Measurements from ENCODE around the gene KANSL1L.

The KANSL1L gene

DNA sequence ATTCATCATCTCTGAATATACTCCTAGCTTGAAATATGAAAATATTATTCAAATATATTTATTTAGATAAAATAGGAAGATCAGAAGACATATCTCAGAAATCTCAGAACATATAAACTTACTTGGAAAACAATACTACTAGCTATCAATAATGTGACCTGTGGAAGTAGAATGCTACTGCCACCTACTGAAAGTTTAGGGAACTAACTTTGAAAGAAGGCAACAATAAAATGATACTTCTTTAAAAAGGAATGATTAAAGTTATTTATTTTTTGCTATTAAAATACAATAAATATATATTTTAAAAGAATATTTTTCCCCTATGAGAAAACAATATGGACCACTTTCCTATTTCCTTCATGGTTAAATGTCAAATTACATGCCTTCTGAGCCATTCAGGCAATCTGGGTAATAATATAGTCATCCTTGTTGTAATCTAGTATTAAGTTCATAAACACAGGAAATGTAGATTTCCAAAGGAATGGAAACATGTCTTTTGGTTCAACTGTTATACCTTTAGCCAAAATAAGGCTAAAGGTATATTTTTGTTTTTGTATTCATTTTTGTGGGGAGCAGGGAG is 28.1 kb upstream of the KANSL1L start:
- TF ChIP-seq CTCF (IDR thresholded peaks at IDR 0.05; ENCODE audit: extremely low read depth, missing control alignments), result peak; percentile 7
- peak; percentile 11 for DNase-seq (ENCODE audit: low spot score)

DNA sequence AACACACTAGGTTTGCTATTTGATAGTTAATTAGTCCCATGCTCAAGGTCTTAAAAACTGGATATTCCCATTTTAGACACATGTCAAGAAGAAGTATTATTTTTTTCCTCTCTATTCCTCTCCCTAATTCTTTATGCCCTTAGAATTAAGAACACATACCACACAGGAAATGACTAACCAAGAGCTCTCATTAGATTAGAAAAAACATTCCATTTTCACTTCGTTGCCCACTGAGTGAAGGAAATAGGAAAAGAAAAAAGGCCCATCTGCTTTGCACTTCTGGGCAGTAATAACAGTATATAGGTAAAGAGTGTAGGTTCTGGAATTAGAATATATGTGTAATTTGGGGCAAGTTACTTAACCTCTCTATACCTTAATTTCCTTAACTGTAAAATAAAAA is 27.1 kb upstream of the KANSL1L start:
- TF ChIP-seq CTCF (IDR thresholded peaks at IDR 0.05; ENCODE audit: extremely low read depth, missing control alignments), result no peak
- no peak for DNase-seq (ENCODE audit: low spot score)

- TF ChIP-seq CTCF (IDR thresholded peaks at IDR 0.05; ENCODE audit: extremely low read depth, missing control alignments), result no peak
- DNase-seq (ENCODE audit: low spot score), result no peak
Observed at GRCh38 chr2:210197720-210198119, 26.5 kb upstream of the KANSL1L start.

- DNase-seq (ENCODE audit: low spot score), result peak; percentile 24
- TF ChIP-seq CTCF (IDR thresholded peaks at IDR 0.05; ENCODE audit: extremely low read depth, missing control alignments), result peak; percentile 21
Observed at GRCh38 chr2:210195101-210195852, 24.1 kb upstream of the KANSL1L start.

DNA sequence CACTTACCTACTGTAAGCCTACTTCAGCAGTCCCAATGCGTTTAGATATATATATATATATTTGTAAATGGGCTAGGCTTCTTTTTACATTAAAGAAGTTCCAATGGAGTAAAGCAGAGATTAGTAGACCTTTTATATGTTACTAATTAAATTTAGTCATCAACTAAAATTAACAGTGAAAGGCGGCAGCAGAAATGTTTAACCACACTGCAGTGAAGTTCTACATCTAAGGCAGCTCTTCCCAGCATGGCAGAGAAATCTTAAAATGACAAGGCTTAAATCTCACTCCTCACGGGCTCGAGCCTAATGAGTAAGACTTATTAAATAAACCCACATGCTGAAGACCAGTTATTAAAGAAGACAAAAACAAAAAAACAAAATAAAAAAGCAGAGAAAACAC is 19.1 kb upstream of the KANSL1L start:
- no peak for TF ChIP-seq CTCF (IDR thresholded peaks at IDR 0.05; ENCODE audit: extremely low read depth, missing control alignments)
- no peak for DNase-seq (ENCODE audit: low spot score)

- no peak for TF ChIP-seq CTCF (IDR thresholded peaks at IDR 0.05; ENCODE audit: extremely low read depth, missing control alignments)
- DNase-seq (ENCODE audit: low spot score), result no peak
Observed at GRCh38 chr2:210189452-210190138, 18.4 kb upstream of the KANSL1L start.

DNA sequence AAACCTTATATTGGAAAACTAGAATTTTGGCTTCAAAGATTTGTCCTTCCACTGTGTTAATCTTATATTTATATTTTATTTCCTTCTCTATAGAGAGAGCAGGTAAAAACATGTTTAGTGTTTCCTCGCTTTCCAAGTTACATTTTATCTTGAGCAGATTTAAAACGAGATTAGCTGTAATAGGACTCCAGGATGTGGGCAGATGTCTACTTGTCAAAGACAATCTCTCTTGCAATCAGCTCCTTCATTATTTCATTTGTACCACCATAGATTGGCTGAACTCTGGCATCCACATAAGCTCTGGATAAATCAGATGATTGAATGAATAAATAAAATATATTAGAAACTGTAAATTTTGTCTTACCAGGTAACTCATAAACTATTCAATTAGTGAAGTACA is 17.5 kb upstream of the KANSL1L start:
- no peak for TF ChIP-seq CTCF (IDR thresholded peaks at IDR 0.05; ENCODE audit: extremely low read depth, missing control alignments)
- no peak for DNase-seq (ENCODE audit: low spot score)
